Vagina (tissue), 2 donors: Measurements from ENCODE around the gene OR2T3.
"Not testable (repeated sequence)": the region's sequence is repeated elsewhere in the genome, so short reads cannot be mapped to it uniquely, and the experiment has no call there.

Experiments
- CTCF ChIP-seq, 3 experiments: fragments of 450-650 bp in 2 of 3; fragments of 200-600 bp in 1 of 3; sonication (generic) in 1 of 3; IDR thresholded peaks; one replicate each; pipeline ENCODE4 v1.5.1; 2017 to 2019; ENCODE audit warnings: antibody characterized with exemption in 3 of 3, mild to moderate bottlenecking in 2 of 3, moderate library complexity in 2 of 3
- POLR2A ChIP-seq, 2 donors: fragments of 450-650 bp; IDR thresholded peaks; one replicate each; pipeline ENCODE4 v1.6.1; 2017; ENCODE audit warnings: antibody characterized with exemption in 2 of 2, mild to moderate bottlenecking in 2 of 2, moderate library complexity in 2 of 2
- POLR2AphosphoS5 ChIP-seq, 2 donors: sonication (generic); formaldehyde crosslinking; IDR thresholded peaks; one replicate each; pipeline ENCODE4 v1.9.0; 2017; ENCODE audit warnings: antibody characterized with exemption in 2 of 2, mild to moderate bottlenecking in 2 of 2, low read depth in 1 of 2; ENCODE audit not compliant: insufficient read depth in 1 of 2

GRCh38 chr1:248472111-248472510 is 1.0 kb upstream of the OR2T3 start:
- TF ChIP-seq POLR2A (IDR thresholded peaks at IDR 0.05); CTCF (IDR thresholded peaks at IDR 0.05); POLR2AphosphoS5 (IDR thresholded peaks at IDR 0.05; ENCODE audit: insufficient read depth in 1 of 2, low read depth in 1 of 2): not testable (repeated sequence)
